GM19351 (cell line): ENCODE results near the gene CLEC14A.

Experiments
- ATAC-seq: cut with Tn5 transposase; IDR thresholded peaks from one replicate; pipeline ENCODE4 v1.9.1; 2021; ENCODE audit warnings: mild to moderate bottlenecking, moderate library complexity; ENCODE audit not compliant: unreplicated experiment

Gene CLEC14A

GRCh38 chr14:38248321-38249028 is 7.4 kb downstream of the CLEC14A start:
- ATAC-seq: no peak

DNA sequence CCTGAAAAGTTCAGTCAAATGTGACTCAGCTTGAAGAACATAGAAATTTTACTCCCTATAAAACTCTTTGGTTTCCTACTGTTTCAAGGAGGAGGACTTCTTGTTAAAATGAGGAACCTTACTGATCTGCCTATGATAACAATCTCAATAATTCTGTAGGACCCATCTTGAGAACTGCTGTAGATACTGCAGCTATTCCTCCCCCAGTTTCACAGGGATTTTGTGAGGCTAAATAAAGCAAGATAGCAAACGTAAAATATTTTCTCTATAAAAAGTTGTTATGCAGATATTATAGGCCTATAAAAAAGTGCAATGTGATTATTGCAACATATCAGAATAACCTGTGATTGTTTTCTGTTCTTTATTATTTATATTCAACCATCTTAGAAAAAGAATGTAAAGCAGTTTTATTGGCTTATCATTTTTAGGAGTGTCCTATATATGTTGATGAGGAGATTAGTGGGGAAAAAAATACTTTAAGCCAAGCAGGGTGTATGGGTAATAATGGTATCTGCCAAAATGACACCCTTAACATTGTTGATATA is 12.1 kb downstream of the CLEC14A start:
- no peak for ATAC-seq

DNA sequence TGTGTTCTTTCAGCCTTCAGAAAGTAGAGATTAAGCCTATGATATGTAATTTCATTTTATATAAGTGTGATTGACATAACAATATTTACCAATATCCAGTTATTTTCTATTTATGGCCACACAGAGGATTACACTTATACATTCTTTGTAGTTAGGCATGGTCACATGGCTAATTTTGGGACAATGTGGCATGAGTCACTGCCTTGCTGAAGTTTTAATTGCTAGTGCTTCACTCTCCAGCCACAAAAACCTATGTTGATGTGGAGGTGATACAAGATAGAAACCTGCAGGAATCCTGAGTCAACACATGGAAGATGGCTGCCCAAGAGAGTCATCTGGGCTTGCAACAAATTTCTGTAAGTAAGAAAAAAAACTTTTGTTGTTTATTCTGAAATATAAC is 17.0 kb downstream of the CLEC14A start:
- ATAC-seq: no peak

GRCh38 chr14:38238332-38238731 is 17.6 kb downstream of the CLEC14A start:
- no peak for ATAC-seq

- ATAC-seq: no peak
Measured at GRCh38 chr14:38233218-38233617, 22.7 kb downstream of the CLEC14A start.

GRCh38 chr14:38226366-38226765 is 29.5 kb downstream of the CLEC14A start:
- ATAC-seq: no peak

DNA sequence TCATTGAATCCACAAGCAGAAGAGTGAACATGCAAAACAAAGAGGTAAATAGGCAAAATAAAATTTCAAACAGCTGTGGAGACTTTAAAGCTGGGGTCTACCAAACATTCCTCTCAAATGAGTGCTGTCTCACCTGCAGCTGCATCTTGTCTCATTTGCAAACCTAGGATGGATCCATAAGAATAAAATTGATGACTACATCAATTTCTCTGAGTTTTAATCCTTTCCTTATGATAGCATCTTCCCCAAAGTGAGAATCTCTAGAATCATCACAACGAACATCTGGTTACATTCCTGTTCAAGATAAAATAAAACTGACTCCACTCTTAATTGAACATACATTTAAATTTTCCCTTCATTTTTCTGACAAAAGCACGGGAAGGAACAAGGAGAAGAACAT is 29.9 kb downstream of the CLEC14A start:
- no peak for ATAC-seq

- no peak for ATAC-seq
Measured at GRCh38 chr14:38224338-38224737, 31.6 kb downstream of the CLEC14A start.

- no peak for ATAC-seq
Measured at GRCh38 chr14:38221077-38221476, 34.8 kb downstream of the CLEC14A start.

DNA sequence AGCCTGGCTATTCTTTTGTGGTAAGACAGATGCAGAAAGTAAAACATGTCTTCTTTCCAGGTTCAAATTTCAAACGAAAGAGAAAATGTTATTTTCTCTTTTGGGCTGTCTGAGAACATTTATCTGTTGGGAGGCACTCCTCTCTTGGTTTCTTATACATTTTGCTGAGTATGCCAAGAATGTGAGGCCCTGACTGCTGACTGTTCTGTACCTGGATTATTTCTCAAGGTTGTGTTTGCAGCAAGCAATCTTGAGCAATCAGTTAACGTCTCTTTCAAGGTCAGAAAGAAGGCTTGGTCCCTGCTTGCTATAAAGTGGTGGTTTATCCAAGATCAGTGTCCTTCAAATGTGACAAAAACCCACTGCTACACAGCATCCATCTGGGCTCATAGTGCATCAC is 38.3 kb downstream of the CLEC14A start:
- ATAC-seq: no peak

GRCh38 chr14:38213001-38213400 is 42.9 kb downstream of the CLEC14A start:
- ATAC-seq: no peak

DNA sequence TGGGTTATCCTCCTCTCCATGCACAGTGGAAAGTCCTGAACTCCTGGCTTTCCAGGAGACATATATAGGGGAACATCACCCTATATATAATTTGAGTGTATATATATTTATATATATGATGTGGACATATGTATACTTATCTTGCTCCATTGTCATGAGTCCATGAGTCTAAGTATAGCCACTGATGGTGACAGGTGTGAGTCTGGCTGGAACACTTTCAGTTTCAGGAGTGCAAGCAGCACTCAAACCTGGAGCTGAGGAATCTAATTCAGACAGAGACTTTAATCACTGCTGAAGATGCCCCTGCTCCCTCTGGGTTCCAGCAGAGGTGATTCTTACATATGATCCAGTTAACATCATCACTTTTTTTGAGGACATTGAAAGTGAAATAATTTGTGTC is 43.8 kb downstream of the CLEC14A start:
- ATAC-seq: no peak

- ATAC-seq: no peak
Measured at GRCh38 chr14:38211255-38211735, 44.6 kb downstream of the CLEC14A start.

GRCh38 chr14:38210587-38211216 is 45.2 kb downstream of the CLEC14A start:
- ATAC-seq: no peak

DNA sequence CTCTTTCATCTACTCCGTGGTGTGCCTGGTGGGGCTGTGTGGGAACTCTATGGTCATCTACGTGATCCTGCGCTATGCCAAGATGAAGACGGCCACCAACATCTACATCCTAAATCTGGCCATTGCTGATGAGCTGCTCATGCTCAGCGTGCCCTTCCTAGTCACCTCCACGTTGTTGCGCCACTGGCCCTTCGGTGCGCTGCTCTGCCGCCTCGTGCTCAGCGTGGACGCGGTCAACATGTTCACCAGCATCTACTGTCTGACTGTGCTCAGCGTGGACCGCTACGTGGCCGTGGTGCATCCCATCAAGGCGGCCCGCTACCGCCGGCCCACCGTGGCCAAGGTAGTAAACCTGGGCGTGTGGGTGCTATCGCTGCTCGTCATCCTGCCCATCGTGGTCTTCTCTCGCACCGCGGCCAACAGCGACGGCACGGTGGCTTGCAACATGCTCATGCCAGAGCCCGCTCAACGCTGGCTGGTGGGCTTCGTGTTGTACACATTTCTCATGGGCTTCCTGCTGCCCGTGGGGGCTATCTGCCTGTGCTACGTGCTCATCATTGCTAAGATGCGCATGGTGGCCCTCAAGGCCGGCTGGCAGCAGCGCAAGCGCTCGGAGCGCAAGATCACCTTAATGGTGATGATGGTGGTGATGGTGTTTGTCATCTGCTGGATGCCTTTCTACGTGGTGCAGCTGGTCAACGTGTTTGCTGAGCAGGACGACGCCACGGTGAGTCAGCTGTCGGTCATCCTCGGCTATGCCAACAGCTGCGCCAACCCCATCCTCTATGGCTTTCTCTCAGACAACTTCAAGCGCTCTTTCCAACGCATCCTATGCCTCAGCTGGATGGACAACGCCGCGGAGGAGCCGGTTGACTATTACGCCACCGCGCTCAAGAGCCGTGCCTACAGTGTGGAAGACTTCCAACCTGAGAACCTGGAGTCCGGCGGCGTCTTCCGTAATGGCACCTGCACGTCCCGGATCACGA is 46.0 kb downstream of the CLEC14A start:
- ATAC-seq: no peak

DNA sequence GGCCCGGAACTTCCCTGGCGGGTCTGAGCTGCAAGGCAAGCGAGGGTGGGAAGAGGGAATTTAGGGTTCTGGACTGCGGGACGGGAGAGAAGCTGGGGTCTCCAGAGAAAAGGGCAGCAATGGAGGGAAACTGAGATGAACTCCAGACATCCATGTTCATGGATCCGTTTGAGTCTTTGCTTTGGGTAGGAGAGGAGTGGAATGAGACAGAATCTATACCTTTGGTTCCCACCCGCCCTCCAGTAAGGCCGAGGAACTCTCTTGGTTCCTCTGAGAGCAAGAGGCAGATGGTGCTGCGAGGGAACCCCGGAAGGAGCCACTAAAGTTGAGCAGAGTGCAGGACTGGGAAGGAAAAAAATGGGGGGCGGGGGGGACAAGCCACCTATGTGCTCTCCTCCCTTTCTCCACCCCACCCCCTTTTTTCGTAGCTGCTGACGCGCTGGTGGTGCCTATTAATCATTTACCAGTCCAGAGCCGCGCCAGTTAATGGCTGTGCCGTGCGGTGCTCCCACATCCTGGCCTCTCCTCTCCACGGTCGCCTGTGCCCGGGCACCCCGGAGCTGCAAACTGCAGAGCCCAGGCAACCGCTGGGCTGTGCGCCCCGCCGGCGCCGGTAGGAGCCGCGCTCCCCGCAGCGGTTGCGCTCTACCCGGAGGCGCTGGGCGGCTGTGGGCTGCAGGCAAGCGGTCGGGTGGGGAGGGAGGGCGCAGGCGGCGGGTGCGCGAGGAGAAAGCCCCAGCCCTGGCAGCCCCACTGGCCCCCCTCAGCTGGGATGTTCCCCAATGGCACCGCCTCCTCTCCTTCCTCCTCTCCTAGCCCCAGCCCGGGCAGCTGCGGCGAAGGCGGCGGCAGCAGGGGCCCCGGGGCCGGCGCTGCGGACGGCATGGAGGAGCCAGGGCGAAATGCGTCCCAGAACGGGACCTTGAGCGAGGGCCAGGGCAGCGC is 47.0 kb downstream of the CLEC14A start:
- ATAC-seq: no peak

DNA sequence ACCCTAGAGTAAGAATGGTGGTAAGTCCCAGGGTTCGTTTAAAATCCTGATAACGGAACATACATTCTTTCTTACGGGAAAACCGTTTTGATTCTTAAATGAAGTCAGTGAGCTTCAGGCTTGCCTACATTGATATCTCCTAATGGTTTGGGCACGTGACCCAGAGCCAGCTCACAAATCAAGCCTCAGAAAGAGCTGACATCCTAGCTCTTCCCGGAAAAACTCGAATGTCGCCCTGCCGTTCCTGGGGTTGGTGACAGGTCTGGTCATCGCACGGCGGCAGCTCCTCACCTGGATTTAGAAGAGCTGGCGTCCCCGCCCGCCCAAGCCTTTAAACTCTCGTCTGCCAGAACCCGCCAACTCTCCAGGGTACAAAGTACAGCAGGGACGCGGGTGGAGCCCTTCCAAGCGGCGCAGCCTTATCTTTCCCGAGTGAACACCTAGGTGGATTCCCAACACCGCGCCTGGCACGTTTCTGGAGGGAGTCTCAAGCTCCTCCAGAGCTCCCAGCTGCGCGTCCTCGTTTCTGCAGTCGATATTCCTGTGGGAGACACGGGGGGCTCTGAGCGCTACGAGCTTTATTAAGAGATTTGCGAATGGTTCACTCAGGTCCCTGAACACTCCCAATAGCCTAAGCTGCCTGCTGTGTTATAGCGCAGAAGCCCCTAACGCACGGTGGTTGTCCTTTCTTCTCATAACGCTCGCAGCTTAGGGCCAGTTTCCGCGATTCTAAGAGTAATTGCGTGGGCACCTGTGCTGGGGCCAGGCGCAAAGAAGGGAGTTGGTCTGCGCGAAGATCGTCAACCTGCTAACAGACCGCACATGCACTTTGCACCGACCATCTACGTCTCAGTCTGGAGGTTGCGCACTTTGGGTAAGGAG is 47.9 kb downstream of the CLEC14A start, which contains the start of gene SSTR1:
Gene SSTR1 (plus strand): TSS at position 169 of the 882 bp plus-strand sequence. CDS start 1,486 bp downstream, outside the sequence.
- ATAC-seq: no peak

GRCh38 chr14:38207377-38207735 is 48.5 kb downstream of the CLEC14A start:
- no peak for ATAC-seq
